COR-L47 (cell line): Measurements from ENCODE around the gene GIMD1.

Experiments
- DNase-seq: peaks from one replicate; lab custom pipeline; 2025; lab: John Stamatoyannopoulos, UW

The GIMD1 gene

GRCh38 chr4:106314960-106315359 is 53.6 kb downstream of the GIMD1 start:
- DNase-seq = no peak

GRCh38 chr4:106312997-106313522 is 55.5 kb downstream of the GIMD1 start:
- no peak for DNase-seq

DNA sequence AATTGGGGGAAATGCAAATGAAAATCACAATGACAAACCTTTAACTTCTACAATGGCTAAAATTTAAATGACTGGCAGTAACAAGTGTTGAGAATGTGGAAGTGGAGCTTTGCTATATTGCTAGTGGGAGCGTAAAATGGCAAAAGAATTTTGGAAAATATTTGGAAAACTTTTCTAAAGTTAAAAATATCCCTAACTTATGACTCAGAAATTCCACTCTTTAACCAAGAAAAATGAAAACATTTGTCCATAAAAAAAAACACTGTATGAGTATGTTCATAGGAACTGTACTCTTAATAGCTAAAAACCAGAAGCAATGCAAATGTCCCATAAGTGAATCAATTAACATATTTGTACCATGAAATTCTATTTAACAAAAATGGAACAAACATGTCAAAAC is 56.2 kb downstream of the GIMD1 start:
- no peak for DNase-seq
